PC-3 (cell line): ENCODE results near the gene TACC2.

Experiments
- CTCF ChIP-seq: fragments of 300-600 bp; sonication (generic); conservative IDR thresholded peaks from 2 replicates; pipeline ENCODE4 v1.5.1; 2017; ENCODE audit warnings: antibody characterized with exemption, low read depth, mild to moderate bottlenecking, low read length
- EZH2 ChIP-seq: fragments of 300-600 bp; sonication (generic); IDR thresholded peaks from one replicate; pipeline ENCODE4 v1.6.1; 2017; ENCODE audit warnings: antibody characterized with exemption, mild to moderate bottlenecking, low read length; ENCODE audit not compliant: unreplicated experiment

- TF ChIP-seq CTCF (no peak; the same call in 1 of the 2 replicates), EZH2 (no peak)
Measured at GRCh38 chr10:122140461-122140902, 151.5 kb downstream of the TACC2 start.
